Keratinocyte (primary cell): ENCODE data around the gene DPH1. TPM values are rescaled to one million over a fixed set of nuclear protein-coding genes. Genes with fewer than 3 reads are reported as not detected.

ENCODE experiments used
- DNase-seq: peaks from one replicate; pipeline ENCODE4 v3.0.0-alpha.2; 2011; ENCODE audit warnings: low read depth, missing footprints, low spot score
- FAIRE-seq: peaks from 2 replicates; lab custom pipeline; 2011; peaks lifted over from hg19 to GRCh38; lab: Jason Lieb, UNC
- H2AFZ ChIP-seq: 2 replicates; pipeline ENCODE4 v1.6.0; 2012; ENCODE audit warnings: low read length, control low read depth, inconsistent platforms; ENCODE audit not compliant: control insufficient read depth
- H3K27ac ChIP-seq: 2 replicates; pipeline ENCODE4 v1.5.1; 2011; ENCODE audit warnings: low read length; ENCODE audit not compliant: control insufficient read depth, insufficient read depth
- H3K27me3 ChIP-seq: 3 replicates; pipeline ENCODE4 v1.6.0; 2011; ENCODE audit warnings: low read length; ENCODE audit not compliant: control insufficient read depth, insufficient read depth; ENCODE audit errors: extremely low read depth
- H3K36me3 ChIP-seq, 2 experiments: 2 replicates in 1 of 2; 3 replicates in 1 of 2; pipeline ENCODE4 v1.5.1; 2011; ENCODE audit warnings: low read length in 2 of 2, mild to moderate bottlenecking in 1 of 2; ENCODE audit not compliant: control insufficient read depth in 2 of 2, insufficient read depth in 2 of 2; ENCODE audit errors: extremely low read depth in 1 of 2
- H3K4me1 ChIP-seq: 3 replicates; pipeline ENCODE4 v1.5.1; 2011; ENCODE audit warnings: low read length; ENCODE audit not compliant: control insufficient read depth, insufficient read depth; ENCODE audit errors: extremely low read depth
- H3K4me2 ChIP-seq: 3 replicates; pipeline ENCODE4 v1.6.0; 2011; ENCODE audit warnings: low read depth, low read length; ENCODE audit not compliant: control insufficient read depth, insufficient read depth; ENCODE audit errors: extremely low read depth
- H3K4me3 ChIP-seq, 3 experiments: fragments of 200-600 bp in 1 of 3; sonication (generic) in 1 of 3; 2 replicates in 2 of 3; 3 replicates in 1 of 3; pipeline ENCODE4 v1.5.1; 2011 to 2016; ENCODE audit warnings: low read length in 3 of 3, mild to moderate bottlenecking in 3 of 3, control low read depth in 2 of 3, inconsistent platforms in 1 of 3, low read depth in 1 of 3, mixed read lengths in 1 of 3, mixed run types in 1 of 3, moderate library complexity in 1 of 3; ENCODE audit not compliant: control insufficient read depth in 2 of 3, insufficient read depth in 2 of 3; ENCODE audit errors: extremely low read depth in 1 of 3
- H3K79me2 ChIP-seq: 2 replicates; pipeline ENCODE4 v1.6.0; 2012; ENCODE audit warnings: low read length; ENCODE audit not compliant: control insufficient read depth, insufficient read depth
- H3K9ac ChIP-seq: 3 replicates; pipeline ENCODE4 v1.6.0; 2011; ENCODE audit warnings: low read length; ENCODE audit not compliant: control insufficient read depth, insufficient read depth; ENCODE audit errors: extremely low read depth
- H3K9me1 ChIP-seq: 3 replicates; pipeline ENCODE4 v1.6.0; 2011; ENCODE audit warnings: low read length; ENCODE audit not compliant: control insufficient read depth, insufficient read depth; ENCODE audit errors: extremely low read depth
- H3K9me3 ChIP-seq: 2 replicates; pipeline ENCODE4 v1.5.1; 2012; ENCODE audit warnings: low read depth, low read length; ENCODE audit not compliant: control insufficient read depth
- H4K20me1 ChIP-seq: 3 replicates; pipeline ENCODE4 v1.6.0; 2011; ENCODE audit warnings: low read length; ENCODE audit not compliant: control insufficient read depth, insufficient read depth; ENCODE audit errors: extremely low read depth
- CTCF ChIP-seq, 3 experiments: IDR thresholded peaks in 1 of 3; conservative IDR thresholded peaks in 1 of 3; optimal IDR thresholded peaks in 1 of 3; 2 replicates in 2 of 3; 3 replicates in 1 of 3; pipeline versions ENCODE3 to v1.5.1; 2011; ENCODE audit warnings: low read length in 3 of 3, mild to moderate bottlenecking in 3 of 3, moderate library complexity in 2 of 3, control low read depth in 1 of 3, inconsistent platforms in 1 of 3; ENCODE audit not compliant: insufficient read depth in 2 of 3; ENCODE audit errors: extremely low read depth in 1 of 3
- EZH2 ChIP-seq: IDR thresholded peaks from one replicate; pipeline ENCODE4 v1.6.1; 2012; ENCODE audit warnings: inconsistent platforms, mild to moderate bottlenecking, low read length, moderate library complexity
- dilution Hi-C: fragments of 300-500 bp; cut with MboI; formaldehyde crosslinking; loops from one replicate; pipeline ENCODE4 v1.7.0; 2020; ENCODE audit warnings: low sequenced_read_pairs; ENCODE audit not compliant: extremely low pct_ligation_motif_present
- polyA plus RNA-seq, 5 experiments: library from polyadenylated mRNA; depleted of rRNA in 3 of 5; stranded (reverse) in 3 of 5; stranded (forward) in 1 of 5; unstranded in 1 of 5; fragments of >200 nt; gene quantifications; 1 replicate in 1 of 5; 2 replicates in 3 of 5; 3 replicates in 1 of 5; pipeline versions ENCODE4 v1.2.1 to v1.2.3, GENCODE V29; 2011 to 2012; ENCODE audit warnings: missing spikeins in 2 of 5, low read depth in 1 of 5, low replicate concordance in 1 of 5

The DPH1 gene
- polyA plus RNA-seq, 1 donor (not counting 4 experiments of a cell fraction or from before 2014, with no cell fraction given) = 18.9 TPM

- Histone ChIP-seq H3K4me3 (no peak overlapping the region), H3K27ac (no peak overlapping the region), H3K79me2 (no peaks in the 10 kb centered on the region), H3K9me3 (no peaks in the 10 kb centered on the region), H3K4me1 (peaks cover 20% of the 10 kb centered on the region), H3K9me1 (no peaks in the 10 kb centered on the region), H3K27me3 (no peaks in the 10 kb centered on the region), H3K36me3 (peaks cover 0 to 5% of the 10 kb centered on the region in 2 experiments), H3K4me2 (no peak overlapping the region), H4K20me1 (no peaks in the 10 kb centered on the region), H2AFZ (no peak overlapping the region), H3K9ac (no peak overlapping the region)
- no peak for TF ChIP-seq CTCF (optimal IDR thresholded peaks at IDR 0.05 in 1 of 3, IDR thresholded peaks at IDR 0.05 in 1 of 3, conservative IDR thresholded peaks at IDR 0.05 in 1 of 3; ENCODE audit: extremely low read depth in 1 of 3, insufficient read depth in 2 of 3, low read length in 3 of 3)
- TF ChIP-seq EZH2 = no peak
- FAIRE-seq = no peak
- dilution Hi-C loops = no loop called here
- DNase-seq = no peak
Measured at GRCh38 chr17:2015314-2015713, 14.6 kb upstream of the DPH1 start.

GRCh38 chr17:2016494-2016893, 13.5 kb upstream of the DPH1 start:
- Histone ChIP-seq H3K4me1 (peaks cover 17% of the 10 kb centered on the region), H3K27me3 (no peaks in the 10 kb centered on the region), H3K27ac (no peak overlapping the region), H3K4me2 (no peak overlapping the region), H3K36me3 (peaks cover 0 to 5% of the 10 kb centered on the region in 2 experiments), H3K9me3 (no peaks in the 10 kb centered on the region), H3K9ac (no peak overlapping the region), H3K79me2 (no peaks in the 10 kb centered on the region), H3K4me3 (no peak overlapping the region), H3K9me1 (no peaks in the 10 kb centered on the region), H2AFZ (no peak overlapping the region), H4K20me1 (no peaks in the 10 kb centered on the region)
- dilution Hi-C loops = no loop called here
- TF ChIP-seq EZH2 = no peak
- TF ChIP-seq CTCF (optimal IDR thresholded peaks at IDR 0.05 in 1 of 3, IDR thresholded peaks at IDR 0.05 in 1 of 3, conservative IDR thresholded peaks at IDR 0.05 in 1 of 3; ENCODE audit: extremely low read depth in 1 of 3, insufficient read depth in 2 of 3, low read length in 3 of 3) = no peak
- no peak for FAIRE-seq
- no peak for DNase-seq
